Measurements from ENCODE around the gene CELF2.

DNA sequence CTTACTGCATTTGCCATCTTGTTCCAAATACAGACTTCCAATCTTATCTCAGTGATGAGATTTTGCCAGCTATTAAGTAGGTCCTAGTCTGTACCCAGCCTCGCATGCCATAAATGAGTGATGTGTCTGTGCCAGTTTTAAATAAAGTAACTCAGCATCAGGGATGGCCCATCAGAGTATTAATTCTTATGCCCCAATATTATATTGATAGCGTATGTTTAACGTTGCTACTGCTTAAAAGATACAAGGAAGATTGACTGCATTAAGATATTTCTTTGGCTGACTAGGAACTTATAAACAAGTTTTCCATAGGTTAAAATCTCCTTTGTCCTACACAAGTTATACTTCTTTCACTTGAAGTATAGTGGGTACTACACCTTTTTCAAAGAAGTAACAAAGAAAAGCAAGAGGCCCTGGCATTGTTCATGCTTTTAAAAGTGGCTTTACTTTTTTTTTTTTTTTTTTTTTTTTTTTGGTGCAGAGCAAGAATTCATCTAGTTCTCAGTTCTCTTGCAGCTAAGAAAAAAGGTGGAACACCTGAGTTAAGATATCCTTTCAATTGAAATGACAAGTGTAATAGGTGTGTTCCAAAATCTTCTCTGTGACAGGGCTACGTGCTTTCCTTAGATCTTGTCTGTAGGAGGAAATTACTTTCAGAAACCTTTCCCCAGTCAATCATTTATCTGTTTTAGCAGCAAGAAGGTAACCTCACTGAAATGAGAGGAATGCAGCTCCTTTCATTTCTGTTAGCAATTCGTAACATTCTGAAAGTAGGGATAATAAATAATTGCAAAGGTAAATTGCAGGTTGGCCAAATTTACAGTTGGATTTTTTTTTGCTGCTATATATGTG, 245.0 kb downstream of the CELF2 start:
- TF ChIP-seq, protein P1, sequence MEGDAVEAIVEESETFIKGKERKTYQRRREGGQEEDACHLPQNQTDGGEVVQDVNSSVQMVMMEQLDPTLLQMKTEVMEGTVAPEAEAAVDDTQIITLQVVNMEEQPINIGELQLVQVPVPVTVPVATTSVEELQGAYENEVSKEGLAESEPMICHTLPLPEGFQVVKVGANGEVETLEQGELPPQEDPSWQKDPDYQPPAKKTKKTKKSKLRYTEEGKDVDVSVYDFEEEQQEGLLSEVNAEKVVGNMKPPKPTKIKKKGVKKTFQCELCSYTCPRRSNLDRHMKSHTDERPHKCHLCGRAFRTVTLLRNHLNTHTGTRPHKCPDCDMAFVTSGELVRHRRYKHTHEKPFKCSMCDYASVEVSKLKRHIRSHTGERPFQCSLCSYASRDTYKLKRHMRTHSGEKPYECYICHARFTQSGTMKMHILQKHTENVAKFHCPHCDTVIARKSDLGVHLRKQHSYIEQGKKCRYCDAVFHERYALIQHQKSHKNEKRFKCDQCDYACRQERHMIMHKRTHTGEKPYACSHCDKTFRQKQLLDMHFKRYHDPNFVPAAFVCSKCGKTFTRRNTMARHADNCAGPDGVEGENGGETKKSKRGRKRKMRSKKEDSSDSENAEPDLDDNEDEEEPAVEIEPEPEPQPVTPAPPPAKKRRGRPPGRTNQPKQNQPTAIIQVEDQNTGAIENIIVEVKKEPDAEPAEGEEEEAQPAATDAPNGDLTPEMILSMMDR (conservative IDR thresholded peaks at IDR 0.05) = no peak
- TF ChIP-seq ZFX (IDR thresholded peaks at IDR 0.05) = no peak
